Lower lobe of right lung (tissue), 2 donors: ENCODE measurements around the gene CACNB1. TPM values are rescaled to one million over a fixed set of nuclear protein-coding genes. Genes with fewer than 3 reads are reported as not detected.
"Not testable (repeated sequence)": the region's sequence is repeated elsewhere in the genome, so short reads cannot be mapped to it uniquely, and the experiment has no call there.

Source experiments
- ATAC-seq, 2 donors: fragments of 200-7000 bp; cut with Tn5 transposase; one replicate each; pipeline ENCODE4 v1.9.1; 2020 to 2022; ENCODE audit warnings: mild to moderate bottlenecking in 2 of 2, moderate library complexity in 2 of 2
- DNase-seq: peaks from one replicate; pipeline ENCODE4 v3.0.0-alpha.2; 2020
- H3K27ac ChIP-seq: fragments of 200-600 bp; one replicate; pipeline ENCODE4 v1.8.0; 2022
- H3K27me3 ChIP-seq: fragments of 200-600 bp; one replicate; pipeline ENCODE4 v1.8.0; 2022; ENCODE audit warnings: low read depth
- H3K36me3 ChIP-seq: fragments of 200-600 bp; one replicate; pipeline ENCODE4 v1.8.0; 2022; ENCODE audit warnings: mild to moderate bottlenecking
- H3K4me1 ChIP-seq: fragments of 200-600 bp; one replicate; pipeline ENCODE4 v1.8.0; 2022
- H3K4me3 ChIP-seq: fragments of 200-600 bp; one replicate; pipeline ENCODE4 v1.8.0; 2022; ENCODE audit warnings: mild to moderate bottlenecking
- H3K9me3 ChIP-seq: fragments of 200-600 bp; one replicate; pipeline ENCODE4 v1.8.0; 2022
- CTCF ChIP-seq: fragments of 200-600 bp; IDR thresholded peaks from one replicate; pipeline ENCODE4 v1.8.0; 2022; ENCODE audit warnings: antibody characterized with exemption, mild to moderate bottlenecking
- intact Hi-C: fragments of 100-400 bp; cut with DNase I; formaldehyde crosslinking; loops from one replicate; pipeline ENCODE4 v1.11.0; 2022
- total RNA-seq: library from RNA; stranded (reverse); fragmentation: NEBNext Ultra II Directional; extraction: Animal tissue kit (Norgen Biotek cat#: 25700); gene quantifications from one replicate; pipeline ENCODE4 v1.2.1, GENCODE V29; 2021
- donor health status: DM: no; HTN: yes; CAD: no; lungs with severe emphysema.

The CACNB1 gene
- total RNA-seq, 1 donor from 2014 or later: 21.3 TPM

GRCh38 chr17:39170109-39170508, 27.4 kb downstream of the CACNB1 start:
- intact Hi-C loops: no loop called here
- DNase-seq (no peak), ATAC-seq (no peak)
- no peaks in the 10 kb centered on the region for H3K9me3 ChIP-seq
- peaks cover 6% of the 10 kb centered on the region for H3K4me1 ChIP-seq
- H3K27ac ChIP-seq: no peak overlapping the region
- H3K4me3 ChIP-seq: no peak overlapping the region
- H3K27me3 ChIP-seq: peaks cover 8% of the 10 kb centered on the region
- H3K36me3 ChIP-seq: peaks cover under 1% of the 10 kb centered on the region
- no peak for TF ChIP-seq CTCF

GRCh38 chr17:39169518-39169917, 28.0 kb downstream of the CACNB1 start:
- DNase-seq: no peak
- Histone ChIP-seq H3K36me3 (no peaks in the 10 kb centered on the region), H3K4me1 (peaks cover 9% of the 10 kb centered on the region), H3K9me3 (no peaks in the 10 kb centered on the region), H3K27ac (no peak overlapping the region), H3K4me3 (no peak overlapping the region), H3K27me3 (peaks cover 9% of the 10 kb centered on the region)
- no peak for ATAC-seq
- intact Hi-C loops: no loop called here
- no peak for TF ChIP-seq CTCF

GRCh38 chr17:39169101-39169500, 28.4 kb downstream of the CACNB1 start:
- Histone ChIP-seq H3K4me1 (peaks cover 13% of the 10 kb centered on the region), H3K27ac (no peak overlapping the region), H3K4me3 (no peak overlapping the region), H3K27me3 (peaks cover 9% of the 10 kb centered on the region), H3K36me3 (no peaks in the 10 kb centered on the region), H3K9me3 (no peaks in the 10 kb centered on the region)
- no peak for DNase-seq
- no peak for TF ChIP-seq CTCF
- intact Hi-C loops: no loop called here
- no peak for ATAC-seq

- H3K4me1 ChIP-seq: peaks cover 15% of the 10 kb centered on the region
- H3K27ac ChIP-seq, H3K27me3 ChIP-seq, H3K4me3 ChIP-seq, intact Hi-C loops, H3K9me3 ChIP-seq, DNase-seq, H3K36me3 ChIP-seq, ATAC-seq: not testable (repeated sequence)
Observed at GRCh38 chr17:39168503-39168902, 29.0 kb downstream of the CACNB1 start.

- peaks cover 15% of the 10 kb centered on the region for H3K4me1 ChIP-seq
- TF ChIP-seq CTCF: no peak
- H3K9me3 ChIP-seq: no peaks in the 10 kb centered on the region
- no peaks in the 10 kb centered on the region for H3K36me3 ChIP-seq
- ATAC-seq: no peak
- DNase-seq: no peak
- H3K4me3 ChIP-seq: no peak overlapping the region
- intact Hi-C loops: no loop called here
- no peak overlapping the region for H3K27ac ChIP-seq
- peaks cover 9% of the 10 kb centered on the region for H3K27me3 ChIP-seq
Observed at GRCh38 chr17:39167476-39167875, 30.0 kb downstream of the CACNB1 start.

- ATAC-seq: no peak
- no peak for TF ChIP-seq CTCF
- peaks cover 15% of the 10 kb centered on the region for H3K4me1 ChIP-seq
- intact Hi-C loops: no loop called here
- DNase-seq: no peak
- H3K27ac ChIP-seq: no peak overlapping the region
- no peak overlapping the region for H3K4me3 ChIP-seq
- no peaks in the 10 kb centered on the region for H3K36me3 ChIP-seq
- no peaks in the 10 kb centered on the region for H3K9me3 ChIP-seq
- H3K27me3 ChIP-seq: peaks cover 9% of the 10 kb centered on the region
Observed at GRCh38 chr17:39166437-39167335, 30.8 kb downstream of the CACNB1 start.
